ENCODE results near the gene SIM1.

GRCh38 chr6:100347901-100348550 lies 116.7 kb downstream of the SIM1 start:
- TF ChIP-seq CTCF (IDR thresholded peaks at IDR 0.05; ENCODE audit: insufficient read depth, low read length, poor library complexity, severe bottlenecking) (no peak), EZH2phosphoT487 (conservative IDR thresholded peaks at IDR 0.05; ENCODE audit: low read length) (no peak)

All from SU-DHL-6 (cell line).